LNCAP (cell line): ENCODE data around the gene HHATL.

ENCODE experiments used
- TF ChIP-seq, protein P1 (sequence below): fragments of 450-650 bp; IDR thresholded peaks from 2 replicates; pipeline ENCODE4 v1.5.1; 2017; ENCODE audit warnings: mild to moderate bottlenecking

Gene HHATL

DNA sequence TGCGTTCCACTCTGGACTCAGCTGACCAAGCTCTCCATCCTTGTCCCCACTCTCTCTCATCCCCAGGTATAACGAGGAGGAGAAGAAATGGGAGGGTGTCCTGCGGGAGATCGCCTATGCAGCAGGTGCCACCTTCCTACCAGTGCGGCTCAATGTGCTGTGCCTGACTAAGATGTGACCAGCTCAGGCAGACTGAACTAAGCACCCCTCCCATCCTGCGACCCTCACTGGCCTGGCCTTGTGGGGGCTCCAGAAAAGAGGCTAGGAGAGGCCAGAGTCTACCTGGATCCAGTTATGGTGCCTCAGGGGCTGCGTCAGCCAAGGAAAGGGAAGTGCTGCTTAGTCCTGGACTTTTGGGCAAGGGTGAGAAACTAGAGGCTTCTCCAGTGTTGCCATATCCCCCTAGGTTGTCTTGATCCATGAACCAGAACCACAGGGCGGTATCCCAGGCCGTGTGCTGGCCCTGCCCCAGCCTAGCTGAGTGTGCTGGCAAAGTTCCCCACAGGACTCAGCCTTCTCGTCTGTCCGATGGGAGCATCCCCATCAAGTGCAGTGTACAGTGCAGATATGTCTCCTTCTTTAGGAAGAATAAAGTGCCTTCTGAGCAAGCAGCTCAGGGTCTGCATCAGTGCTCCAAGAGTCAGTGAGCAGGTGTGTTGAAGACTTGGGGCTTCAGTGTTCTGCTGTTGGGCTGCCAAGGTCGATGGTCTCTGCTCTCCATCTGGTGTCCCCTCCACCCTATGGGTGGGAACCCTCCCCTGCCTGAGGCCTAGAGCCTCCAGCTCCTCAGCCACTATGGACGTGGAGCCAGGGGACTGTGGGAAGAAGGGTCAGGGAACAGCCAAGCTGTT is 10.6 kb downstream of the HHATL start:
- TF ChIP-seq, protein P1, sequence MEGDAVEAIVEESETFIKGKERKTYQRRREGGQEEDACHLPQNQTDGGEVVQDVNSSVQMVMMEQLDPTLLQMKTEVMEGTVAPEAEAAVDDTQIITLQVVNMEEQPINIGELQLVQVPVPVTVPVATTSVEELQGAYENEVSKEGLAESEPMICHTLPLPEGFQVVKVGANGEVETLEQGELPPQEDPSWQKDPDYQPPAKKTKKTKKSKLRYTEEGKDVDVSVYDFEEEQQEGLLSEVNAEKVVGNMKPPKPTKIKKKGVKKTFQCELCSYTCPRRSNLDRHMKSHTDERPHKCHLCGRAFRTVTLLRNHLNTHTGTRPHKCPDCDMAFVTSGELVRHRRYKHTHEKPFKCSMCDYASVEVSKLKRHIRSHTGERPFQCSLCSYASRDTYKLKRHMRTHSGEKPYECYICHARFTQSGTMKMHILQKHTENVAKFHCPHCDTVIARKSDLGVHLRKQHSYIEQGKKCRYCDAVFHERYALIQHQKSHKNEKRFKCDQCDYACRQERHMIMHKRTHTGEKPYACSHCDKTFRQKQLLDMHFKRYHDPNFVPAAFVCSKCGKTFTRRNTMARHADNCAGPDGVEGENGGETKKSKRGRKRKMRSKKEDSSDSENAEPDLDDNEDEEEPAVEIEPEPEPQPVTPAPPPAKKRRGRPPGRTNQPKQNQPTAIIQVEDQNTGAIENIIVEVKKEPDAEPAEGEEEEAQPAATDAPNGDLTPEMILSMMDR = no peak

GRCh38 chr3:42690766-42691680 is 11.6 kb downstream of the HHATL start:
- TF ChIP-seq, protein P1 = no peak

DNA sequence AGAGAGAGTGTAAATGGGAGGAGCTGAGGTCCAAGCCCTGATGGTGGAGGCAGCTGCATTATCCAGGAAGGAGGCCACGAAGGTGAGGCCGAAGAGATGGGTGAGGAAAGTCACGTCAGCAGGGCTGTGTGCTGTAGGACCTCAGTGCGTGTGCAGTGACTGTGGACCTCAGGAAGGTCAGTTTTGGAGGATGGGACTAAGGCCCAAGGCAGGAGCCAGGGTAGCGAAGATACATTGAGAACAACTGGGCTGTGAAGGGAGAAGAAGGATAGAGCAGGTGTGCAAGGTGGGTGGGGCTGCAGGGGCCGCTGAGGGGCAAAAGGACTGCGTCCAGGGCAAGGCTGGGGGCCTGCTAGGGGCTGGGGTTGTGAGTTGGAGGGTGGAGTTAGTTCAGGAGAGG is 12.4 kb downstream of the HHATL start:
- TF ChIP-seq, protein P1 = no peak

DNA sequence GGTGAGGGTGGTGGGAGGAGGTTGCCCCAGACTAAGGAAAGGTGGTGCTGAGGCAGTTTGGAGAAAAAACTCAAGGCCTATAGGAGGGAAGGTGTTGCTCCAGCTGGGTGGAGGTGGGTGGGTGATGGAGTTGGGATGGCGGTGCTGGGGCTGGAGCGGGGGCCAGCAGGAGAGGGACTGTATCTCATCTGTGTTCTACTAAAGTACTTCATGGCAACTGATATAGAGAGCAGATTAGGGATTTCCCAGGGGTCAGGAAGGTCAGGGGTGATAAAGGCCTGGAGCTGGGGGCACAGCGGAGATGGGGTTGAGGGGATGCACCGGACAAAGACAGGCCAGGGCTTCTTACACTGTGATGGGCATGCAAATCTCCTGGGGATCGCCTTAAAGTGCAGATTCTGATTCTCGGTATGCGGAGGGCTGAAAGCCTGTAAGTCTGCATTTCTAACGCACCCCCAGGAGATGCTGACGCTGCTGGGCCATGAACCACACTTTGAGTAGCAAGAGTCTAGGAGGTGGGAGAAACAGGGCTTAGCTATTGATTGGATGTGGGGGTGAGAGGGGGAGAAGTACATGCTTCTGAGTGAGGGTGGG is 13.1 kb downstream of the HHATL start:
- TF ChIP-seq, protein P1 = no peak

DNA sequence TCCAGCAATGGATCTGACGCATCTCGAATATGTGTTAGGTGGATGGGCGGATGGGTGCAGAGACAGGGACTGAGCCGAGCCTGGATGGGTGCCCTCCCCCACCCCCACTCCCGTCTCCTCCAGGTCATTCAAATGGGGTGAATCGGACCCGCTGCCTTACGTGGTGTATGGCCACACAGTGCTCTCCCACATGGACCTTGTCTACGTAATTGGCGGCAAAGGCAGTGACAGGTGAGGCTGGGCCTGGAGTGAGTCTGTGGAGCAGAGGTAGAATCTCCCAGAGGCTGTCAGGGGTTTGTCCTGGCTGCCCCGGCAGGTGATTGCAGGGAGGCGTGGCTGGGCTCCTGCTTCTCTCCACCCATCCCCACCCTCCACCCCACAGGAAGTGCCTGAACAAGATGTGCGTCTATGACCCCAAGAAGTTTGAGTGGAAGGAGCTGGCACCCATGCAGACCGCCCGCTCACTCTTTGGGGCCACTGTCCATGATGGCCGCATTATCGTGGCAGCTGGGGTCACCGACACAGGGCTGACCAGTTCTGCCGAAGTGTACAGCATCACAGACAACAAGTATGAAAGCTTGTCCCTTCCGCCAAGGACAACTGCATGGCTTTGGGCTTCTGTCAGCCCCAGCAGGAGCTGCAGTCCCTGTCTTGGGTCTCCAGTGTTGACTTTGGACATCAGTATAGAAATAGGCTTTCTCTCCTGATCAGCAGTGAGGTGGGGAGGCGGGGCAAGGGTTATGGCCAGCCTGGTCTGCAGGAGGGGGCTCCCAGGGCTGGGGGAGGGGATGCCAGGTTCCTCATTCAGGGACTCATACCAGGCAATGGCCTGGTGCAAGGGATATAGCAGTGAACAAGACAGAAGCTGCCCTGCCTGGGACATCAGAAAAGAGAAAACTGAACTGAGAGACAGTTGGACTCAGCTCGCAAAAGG is 13.8 kb downstream of the HHATL start:
- TF ChIP-seq, protein P1 = no peak

- TF ChIP-seq, protein P1 = no peak
These were observed 14.6 kb downstream of the HHATL start for GRCh38 chr3:42688016-42688415.
